Common myeloid progenitor, CD34-positive (primary cell): ENCODE measurements around the gene SLC2A9.
A peak's percentile ranks its signal among the peaks of the same experiment; 100 is the strongest.

Experiments
- CTCF ChIA-PET: fragments of 350-600 bp; sonication (Branson Sonifier 250); formaldehyde crosslinking; loops from one replicate; lab custom pipeline; 2021; ENCODE audit warnings: antibody characterized with exemption; lab: Charles Lee
- POLR2A ChIA-PET: fragments of 350-600 bp; sonication (Branson Sonifier 250); formaldehyde crosslinking; loops from one replicate; lab custom pipeline; 2021; ENCODE audit warnings: antibody characterized with exemption; lab: Charles Lee
- DNase-seq, 3 donors: peaks; one replicate each; pipeline versions ENCODE4 v3.0.0 to v3.0.0-alpha.2; 2013
- H3K27ac ChIP-seq, 2 experiments: 1 replicate in 1 of 2; 2 replicates in 1 of 2; pipeline ENCODE4 v1.7.0; 2013; ENCODE audit warnings: inconsistent platforms in 2 of 2, low read length in 2 of 2, mild to moderate bottlenecking in 2 of 2, low read depth in 1 of 2, moderate library complexity in 1 of 2; ENCODE audit not compliant: severe bottlenecking in 2 of 2, insufficient read depth in 1 of 2, poor library complexity in 1 of 2
- H3K27me3 ChIP-seq, 5 experiments: replicated peaks in 2 of 5; 1 replicate in 3 of 5; 2 replicates in 2 of 5; pipeline versions ENCODE4 v1.6.1 to v1.7.0; 2013; ENCODE audit warnings: low read length in 4 of 5, mild to moderate bottlenecking in 2 of 5, moderate library complexity in 2 of 5, inconsistent platforms in 1 of 5; ENCODE audit not compliant: insufficient read depth in 5 of 5, control insufficient read depth in 4 of 5
- H3K36me3 ChIP-seq, 4 experiments: 1 replicate in 2 of 4; 2 replicates in 2 of 4; pipeline versions ENCODE4 v1.6.1 to v1.7.0; 2013; ENCODE audit warnings: low read length in 3 of 4, control low read depth in 1 of 4, mild to moderate bottlenecking in 1 of 4; ENCODE audit not compliant: control insufficient read depth in 4 of 4, insufficient read depth in 4 of 4
- H3K4me1 ChIP-seq, 4 experiments: 1 replicate in 3 of 4; 2 replicates in 1 of 4; pipeline versions ENCODE4 v1.6.1 to v1.7.1; 2013; ENCODE audit warnings: low read length in 3 of 4, mild to moderate bottlenecking in 3 of 4, control low read depth in 1 of 4, inconsistent platforms in 1 of 4, moderate library complexity in 1 of 4; ENCODE audit not compliant: control insufficient read depth in 4 of 4, insufficient read depth in 4 of 4; ENCODE audit errors: control extremely low read depth in 1 of 4
- H3K4me3 ChIP-seq, 7 experiments: 1 replicate in 4 of 7; 2 replicates in 3 of 7; pipeline versions ENCODE4 v1.5.1 to v1.7.0; 2013; ENCODE audit warnings: mild to moderate bottlenecking in 7 of 7, low read length in 6 of 7, moderate library complexity in 6 of 7, inconsistent platforms in 2 of 7, low read depth in 2 of 7, control low read depth in 1 of 7; ENCODE audit not compliant: insufficient read depth in 4 of 7, control insufficient read depth in 1 of 7; ENCODE audit errors: extremely low read depth in 1 of 7
- H3K9me3 ChIP-seq, 5 experiments: 1 replicate in 4 of 5; 2 replicates in 1 of 5; pipeline versions ENCODE4 v1.6.1 to v1.7.1; 2013; ENCODE audit warnings: low read length in 4 of 5, mild to moderate bottlenecking in 2 of 5, inconsistent platforms in 1 of 5, low read depth in 1 of 5, moderate library complexity in 1 of 5; ENCODE audit not compliant: control insufficient read depth in 4 of 5, insufficient read depth in 2 of 5; ENCODE audit errors: control extremely low read depth in 1 of 5
- WGBS: methylation state at CpG from one replicate; pipeline ENCODE4 v1.1.5; 2013; ENCODE audit not compliant: insufficient coverage; 5-methylcytosine and 5-hydroxymethylcytosine counted together

The SLC2A9 gene

DNA sequence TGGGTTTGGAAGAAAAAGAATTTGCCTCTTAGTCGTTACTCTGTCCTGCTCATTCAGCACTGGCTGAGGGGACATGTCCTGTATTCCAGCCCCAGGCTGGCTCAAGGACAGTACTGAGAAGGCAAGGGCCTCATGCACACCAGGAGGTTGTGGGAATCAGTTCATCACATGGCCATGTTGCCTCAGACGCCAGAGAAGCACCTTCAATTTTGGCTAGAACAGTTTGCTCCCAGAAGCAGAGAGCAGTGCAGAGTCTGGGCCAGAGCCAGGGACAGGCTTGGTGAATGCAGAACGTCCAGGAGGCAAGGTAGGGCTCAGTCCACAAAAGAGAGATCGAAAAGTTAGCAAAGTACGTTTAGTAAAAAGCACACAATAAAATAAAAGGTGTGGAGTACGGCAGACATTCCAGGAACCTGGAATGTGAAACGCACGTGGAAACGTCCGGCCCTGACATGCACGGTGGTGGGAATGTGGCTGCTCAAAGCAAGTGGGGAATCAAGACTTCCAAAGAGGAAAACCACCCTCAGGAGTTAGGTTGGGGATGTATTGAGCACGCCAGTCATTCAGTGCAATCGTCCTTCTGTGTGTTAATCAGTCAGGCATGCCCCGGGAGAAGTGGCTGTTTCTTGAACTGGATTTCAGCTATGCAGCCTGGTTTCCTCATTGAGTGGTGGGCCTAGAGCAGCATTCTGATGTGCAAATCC, 1.2 kb upstream of the SLC2A9 start:
- Histone ChIP-seq H3K9me3 (no peaks in the 10 kb centered on the region), H3K27ac (no peak overlapping the region), H3K4me1 (peaks cover 4 to 44% (median 33%) of the 10 kb centered on the region in 4 experiments), H3K27me3 (peaks cover 0 to 2% (median 0%) of the 10 kb centered on the region in 5 experiments), H3K36me3 (no peaks in the 10 kb centered on the region), H3K4me3 (no peak overlapping the region)
- CTCF ChIA-PET, result interaction anchor here (2.4 to 6.1 kb wide), 3 partner anchors 8 to 41 kb away, joined by 10 to 32 read pairs (median 26); no protein-coding TSS in a partner anchor
- DNase-seq, result no peak
- WGBS, result 97% methylated on average over 14 of the region's 14 CpGs
- POLR2A ChIA-PET, result no interaction called here

DNA sequence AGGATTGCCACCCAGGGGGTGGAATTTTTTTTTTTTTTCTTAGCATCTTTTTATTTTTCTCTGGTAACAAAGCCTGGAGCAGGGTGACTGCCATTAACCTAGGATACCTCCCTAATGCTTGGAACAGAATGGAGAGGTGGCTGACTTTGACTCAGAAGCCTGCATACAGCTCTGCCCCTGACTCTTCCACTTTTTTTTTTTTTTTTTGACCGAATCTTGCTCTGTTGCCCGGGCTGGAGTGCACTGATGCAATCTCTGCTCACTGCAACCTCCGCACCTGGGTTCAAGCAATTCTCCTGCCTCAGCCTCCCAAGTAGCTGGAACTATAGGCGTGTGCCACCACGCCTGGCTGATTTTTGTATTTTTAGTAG, 341 bp upstream of the SLC2A9 start:
- Histone ChIP-seq H3K27ac (no peak overlapping the region), H3K4me3 (no peak overlapping the region), H3K36me3 (no peaks in the 10 kb centered on the region), H3K9me3 (no peaks in the 10 kb centered on the region), H3K27me3 (peaks cover 0 to 2% (median 0%) of the 10 kb centered on the region in 5 experiments), H3K4me1 (peaks cover 4 to 44% (median 33%) of the 10 kb centered on the region in 4 experiments)
- ChIA-PET POLR2A (interaction anchor here (0.6 kb wide), 1 partner anchor 50 kb away, joined by 3 read pairs; no protein-coding TSS in a partner anchor), CTCF (interaction anchor here (3.0 to 5.2 kb wide), 2 partner anchors 12 to 42 kb away, joined by 24 to 32 read pairs; no protein-coding TSS in a partner anchor)
- DNase-seq, result no peak
- WGBS, result 33% methylated on average over 3 of the region's 5 CpGs

DNA sequence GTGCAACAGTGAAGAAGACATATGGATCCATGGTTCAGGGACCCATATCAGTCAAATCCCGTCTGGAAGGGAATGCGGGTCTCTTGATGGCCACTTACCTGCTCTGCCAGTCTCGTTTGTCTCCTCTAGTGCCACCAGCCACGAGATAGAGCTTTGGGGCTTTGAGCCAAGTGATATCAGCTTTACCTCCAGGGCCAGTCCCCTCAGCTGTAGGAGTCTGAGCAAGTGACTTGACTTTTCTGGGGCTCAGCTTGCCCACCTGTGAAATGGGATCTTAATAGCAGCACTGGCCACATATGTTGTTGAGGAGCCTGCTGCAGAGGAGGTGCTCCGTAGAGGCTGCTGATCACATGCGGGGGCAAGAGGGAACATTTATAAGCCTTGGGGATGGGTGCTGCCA, 1.2 kb downstream of the SLC2A9 start:
- ChIA-PET POLR2A (no interaction called here), CTCF (interaction anchor here (0.9 to 5.2 kb wide), 6 partner anchors 14 to 130 kb away, joined by 3 to 32 read pairs (median 4); no protein-coding TSS in a partner anchor)
- DNase-seq, result no peak
- WGBS, result 94% methylated on average over 6 of the region's 6 CpGs
- no peak overlapping the region for H3K27ac ChIP-seq
- H3K9me3 ChIP-seq, result no peaks in the 10 kb centered on the region
- H3K4me1 ChIP-seq, result peaks cover 4 to 44% (median 33%) of the 10 kb centered on the region in 4 experiments
- no peak overlapping the region for H3K4me3 ChIP-seq
- no peaks in the 10 kb centered on the region for H3K36me3 ChIP-seq
- H3K27me3 ChIP-seq, result no peaks in the 10 kb centered on the region

DNA sequence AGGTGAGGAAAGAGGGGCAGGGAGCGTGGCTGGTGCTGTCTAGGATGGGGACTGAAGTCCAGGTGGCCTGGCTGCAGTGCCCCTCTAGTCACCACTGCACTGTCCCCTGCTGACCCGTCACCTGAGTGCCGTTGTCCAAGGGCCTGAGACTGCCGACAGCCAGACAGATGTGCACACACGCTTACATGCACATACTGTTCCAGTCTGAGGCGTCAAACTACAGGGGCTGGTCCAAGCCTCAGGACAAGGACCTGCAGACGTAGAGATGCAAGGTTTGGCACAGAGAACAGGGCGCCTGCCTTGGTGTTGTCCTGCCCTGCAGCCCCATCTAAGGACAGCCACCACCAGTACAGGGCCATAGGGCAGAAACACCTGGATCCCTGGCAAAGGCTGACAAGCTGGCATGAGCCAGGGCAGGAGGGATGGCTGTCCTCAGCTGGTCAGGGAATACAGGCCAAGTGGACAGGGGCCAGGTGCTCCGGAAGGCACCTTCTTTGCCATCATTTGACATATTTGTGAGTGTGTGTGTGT, 1.7 kb downstream of the SLC2A9 start:
- ChIA-PET CTCF (interaction anchor here (0.6 to 5.2 kb wide), 5 partner anchors 14 to 478 kb away, joined by 3 to 32 read pairs (median 5); no protein-coding TSS in a partner anchor), POLR2A (no interaction called here)
- DNase-seq, result peak in 1 of 3 donors; percentile 41
- no peak overlapping the region for H3K27ac ChIP-seq
- peaks cover 4 to 44% (median 34%) of the 10 kb centered on the region in 4 experiments for H3K4me1 ChIP-seq
- WGBS, result 95% methylated on average over 6 of the region's 9 CpGs
- H3K36me3 ChIP-seq, result no peaks in the 10 kb centered on the region
- H3K9me3 ChIP-seq, result no peaks in the 10 kb centered on the region
- H3K4me3 ChIP-seq, result peak overlapping the region in 4 of 7 experiments; percentile 55 to 73 (median 61)
- H3K27me3 ChIP-seq, result no peaks in the 10 kb centered on the region

DNA sequence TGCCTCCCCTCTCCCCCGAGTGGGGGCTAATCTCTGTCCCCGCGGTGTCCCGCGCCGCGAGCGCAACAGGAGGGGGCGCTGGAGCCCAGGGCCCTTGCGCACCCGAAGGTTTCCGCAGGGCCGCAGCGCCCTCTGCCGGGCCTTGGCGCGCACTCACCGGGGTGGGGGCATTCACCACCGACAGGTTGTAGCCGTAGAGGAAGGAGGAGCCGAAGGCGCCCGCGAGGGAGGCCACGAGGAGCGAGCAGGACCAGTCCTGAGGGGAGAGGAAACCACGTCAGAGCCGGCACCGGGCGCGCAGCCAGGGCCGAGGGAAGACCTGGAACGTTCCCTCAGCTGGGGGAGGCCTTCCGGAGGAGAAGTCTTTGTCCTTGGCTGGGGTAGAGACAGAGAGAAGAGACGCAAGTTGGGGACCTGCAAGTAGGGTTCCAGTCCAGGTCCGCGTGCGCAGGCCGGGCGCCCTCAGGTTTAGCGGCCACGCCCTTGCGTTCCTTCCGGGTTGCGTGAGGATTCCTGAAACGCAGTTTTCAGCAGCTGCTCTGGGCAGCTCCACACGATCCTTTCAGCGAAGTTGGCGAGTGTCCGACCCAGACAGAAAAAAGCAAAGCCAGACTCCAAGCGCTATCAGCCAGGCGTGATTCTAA, 2.4 kb downstream of the SLC2A9 start:
- no peaks in the 10 kb centered on the region for H3K36me3 ChIP-seq
- no peaks in the 10 kb centered on the region for H3K9me3 ChIP-seq
- CTCF ChIA-PET, result interaction anchor here (0.6 to 5.2 kb wide), 5 partner anchors 15 to 478 kb away, joined by 3 to 32 read pairs (median 5); no protein-coding TSS in a partner anchor
- peak; percentile 96 to 97 (median 97) for DNase-seq
- no peaks in the 10 kb centered on the region for H3K27me3 ChIP-seq
- peak overlapping the region in 6 of 7 experiments; percentile 23 to 73 (median 58) for H3K4me3 ChIP-seq
- H3K4me1 ChIP-seq, result peaks cover 4 to 44% (median 34%) of the 10 kb centered on the region in 4 experiments
- H3K27ac ChIP-seq, result peak overlapping the region in 1 of 2 experiments; percentile 34
- POLR2A ChIA-PET, result interaction anchor here (0.6 kb wide), 1 partner anchor 327 kb away, joined by 3 read pairs; no protein-coding TSS in a partner anchor
- 6% methylated on average over 50 of the region's 52 CpGs for WGBS

DNA sequence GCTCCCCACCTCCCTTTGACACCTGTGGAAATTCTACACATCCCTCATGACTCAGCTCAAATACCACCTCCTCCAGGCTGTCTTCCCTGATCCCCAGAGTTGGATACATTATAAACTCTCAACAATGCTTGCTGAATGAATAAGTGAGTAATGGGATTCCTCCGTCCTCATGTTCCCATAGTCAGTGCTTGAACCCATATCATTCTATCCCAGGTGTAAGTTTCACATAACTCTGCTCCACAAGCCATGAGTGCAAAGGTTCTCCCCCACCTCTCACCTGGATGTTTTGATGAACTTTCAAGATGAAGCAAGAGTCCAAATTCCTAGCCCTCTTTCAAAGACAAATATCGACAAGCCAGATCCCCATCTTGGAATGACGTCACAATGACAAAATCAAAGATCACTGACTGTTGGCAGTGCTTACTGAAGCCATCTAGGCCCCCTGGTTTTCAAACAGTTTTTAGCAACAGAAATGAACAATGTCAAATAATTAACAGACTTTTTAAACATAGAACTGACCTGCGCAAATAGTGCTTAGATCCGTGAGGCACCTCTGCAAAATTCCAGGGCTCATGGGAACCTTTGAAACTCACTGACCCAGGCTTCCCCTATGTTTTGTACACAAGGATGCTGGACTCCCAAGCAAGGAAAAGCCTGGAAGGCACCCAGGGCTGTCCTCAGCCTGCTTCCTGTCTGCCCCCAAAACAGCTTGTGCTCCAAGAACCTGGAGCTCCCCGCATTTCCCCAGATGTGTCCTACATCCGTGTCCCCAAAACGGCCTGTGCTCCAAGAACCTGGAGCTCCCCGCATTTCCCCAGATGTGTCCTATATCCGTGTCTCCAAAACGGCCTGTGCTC, 4.0 kb downstream of the SLC2A9 start:
- 97% methylated on average over 10 of the region's 11 CpGs for WGBS
- ChIA-PET POLR2A (interaction anchor here (0.6 kb wide), 1 partner anchor 255 kb away, joined by 3 read pairs; no protein-coding TSS in a partner anchor), CTCF (interaction anchor here (0.6 to 5.6 kb wide), 11 partner anchors 8 to 313 kb away, joined by 3 to 82 read pairs (median 5); no protein-coding TSS in a partner anchor)
- H3K27me3 ChIP-seq, result no peaks in the 10 kb centered on the region
- H3K9me3 ChIP-seq, result no peaks in the 10 kb centered on the region
- H3K4me3 ChIP-seq, result no peak overlapping the region
- DNase-seq, result no peak
- no peaks in the 10 kb centered on the region for H3K36me3 ChIP-seq
- peaks cover 4 to 38% (median 27%) of the 10 kb centered on the region in 4 experiments for H3K4me1 ChIP-seq
- H3K27ac ChIP-seq, result no peak overlapping the region
